HepG2 (cell line): ENCODE measurements around the gene COMMD1. TPM values are rescaled to one million over a fixed set of nuclear protein-coding genes. Genes with fewer than 3 reads are reported as not detected.

Source experiments
- KDM3A ChIP-seq: IDR thresholded peaks from 2 replicates; pipeline ENCODE4 v1.6.1; 2018; ENCODE audit warnings: low read depth, missing compliant biosample characterization
- NONO ChIP-seq, 2 experiments: fragments of 450-650 bp in 1 of 2; sonication (generic) in 1 of 2; formaldehyde crosslinking in 1 of 2; IDR thresholded peaks in 1 of 2; conservative IDR thresholded peaks in 1 of 2; 2 replicates each; pipeline versions ENCODE4 v1.6.1 to v1.8.0; 2017 to 2022; ENCODE audit warnings: mild to moderate bottlenecking in 1 of 2, missing genetic modification reagents in 1 of 2, moderate library complexity in 1 of 2
- NR2F2 ChIP-seq: IDR thresholded peaks from 2 replicates; pipeline ENCODE4 v1.6.1; 2012; ENCODE audit warnings: low read depth, inconsistent platforms, borderline replicate concordance
- PRPF4 ChIP-seq: fragments of 200-400 bp; formaldehyde crosslinking; IDR thresholded peaks from 2 replicates; pipeline ENCODE4 v1.6.1; 2016; ENCODE audit warnings: low read length, low read depth; ENCODE audit not compliant: poor library complexity, severe bottlenecking
- TAF15 ChIP-seq: fragments of 200-400 bp; formaldehyde crosslinking; IDR thresholded peaks from one replicate; pipeline ENCODE4 v1.6.1; 2018; ENCODE audit warnings: mild to moderate bottlenecking, low read depth, low read length; ENCODE audit not compliant: poor library complexity, severe bottlenecking
- ZBTB3 ChIP-seq: sonication (generic); formaldehyde crosslinking; IDR thresholded peaks from 2 replicates; pipeline ENCODE4 v1.4.0; 2020; ENCODE audit warnings: low read depth, mild to moderate bottlenecking, moderate library complexity, missing genetic modification reagents, borderline replicate concordance
- ZNF256 ChIP-seq: sonication (generic); formaldehyde crosslinking; conservative IDR thresholded peaks from 2 replicates; pipeline ENCODE4 v1.4.0; 2020; ENCODE audit warnings: missing genetic modification reagents
- ZNF530 ChIP-seq: sonication (generic); formaldehyde crosslinking; IDR thresholded peaks from 2 replicates; pipeline ENCODE4 v1.5.0; 2020; ENCODE audit warnings: low read depth, mild to moderate bottlenecking, missing genetic modification reagents
- ZNF564 ChIP-seq: sonication (generic); formaldehyde crosslinking; IDR thresholded peaks from 2 replicates; pipeline ENCODE4 v1.8.1; 2023; ENCODE audit warnings: mild to moderate bottlenecking, missing genetic modification reagents
- polyA plus RNA-seq, 8 experiments: library from polyadenylated mRNA; depleted of rRNA in 3 of 8; stranded (reverse) in 7 of 8; unstranded in 1 of 8; fragments of >200 nt; fragmentation: Illumina TruSeq in 4 of 8; extraction: Trizol in 4 of 8; gene quantifications; 2 replicates each; pipeline versions ENCODE4 v1.2.1 to v1.2.3, GENCODE V29; 2011 to 2016; ENCODE audit warnings: low read depth in 4 of 8, missing spikeins in 1 of 8, mixed read lengths in 1 of 8; ENCODE audit not compliant: insufficient read depth in 1 of 8
- total RNA-seq, 5 experiments: library from RNA; depleted of rRNA; stranded (reverse); fragments of >200 nt; fragmentation: Illumina TruSeq; extraction: Trizol; gene quantifications; 2 replicates each; pipeline ENCODE4 v1.2.3, GENCODE V29; 2016; ENCODE audit warnings: low read depth in 1 of 5
- TF ChIP-seq, protein P1 (sequence below): sonication (generic); formaldehyde crosslinking; IDR thresholded peaks from 2 replicates; pipeline ENCODE4 v1.4.0; 2020; ENCODE audit warnings: missing genetic modification reagents
- TF ChIP-seq, protein P2 (sequence below): sonication (generic); formaldehyde crosslinking; IDR thresholded peaks from 2 replicates; pipeline ENCODE4 v1.4.0; 2020; ENCODE audit warnings: mild to moderate bottlenecking, missing genetic modification reagents
- TF ChIP-seq, protein P3 (sequence below): sonication (generic); formaldehyde crosslinking; IDR thresholded peaks from 2 replicates; pipeline ENCODE4 v1.4.0; 2020; ENCODE audit warnings: missing genetic modification reagents
- TF ChIP-seq, protein P4 (sequence below): sonication (generic); formaldehyde crosslinking; IDR thresholded peaks from 2 replicates; pipeline ENCODE4 v1.4.0; 2020; ENCODE audit warnings: missing genetic modification reagents, low read depth, mild to moderate bottlenecking, borderline replicate concordance
- TF ChIP-seq, protein P5 (sequence below): sonication (generic); formaldehyde crosslinking; IDR thresholded peaks from 2 replicates; pipeline ENCODE4 v1.4.0; 2020; ENCODE audit warnings: mild to moderate bottlenecking, low read depth, missing genetic modification reagents
- TF ChIP-seq, protein P6 (sequence below): IDR thresholded peaks from 2 replicates; pipeline ENCODE4 v1.6.1; 2016; ENCODE audit warnings: mild to moderate bottlenecking, missing biosample characterization, missing genetic modification reagents

Gene COMMD1
- total and polyA plus RNA-seq, 2 of the 13 experiments (the other 11 are each of a cell fraction or from before 2014, with no cell fraction given) = 25.7 to 105 TPM

DNA sequence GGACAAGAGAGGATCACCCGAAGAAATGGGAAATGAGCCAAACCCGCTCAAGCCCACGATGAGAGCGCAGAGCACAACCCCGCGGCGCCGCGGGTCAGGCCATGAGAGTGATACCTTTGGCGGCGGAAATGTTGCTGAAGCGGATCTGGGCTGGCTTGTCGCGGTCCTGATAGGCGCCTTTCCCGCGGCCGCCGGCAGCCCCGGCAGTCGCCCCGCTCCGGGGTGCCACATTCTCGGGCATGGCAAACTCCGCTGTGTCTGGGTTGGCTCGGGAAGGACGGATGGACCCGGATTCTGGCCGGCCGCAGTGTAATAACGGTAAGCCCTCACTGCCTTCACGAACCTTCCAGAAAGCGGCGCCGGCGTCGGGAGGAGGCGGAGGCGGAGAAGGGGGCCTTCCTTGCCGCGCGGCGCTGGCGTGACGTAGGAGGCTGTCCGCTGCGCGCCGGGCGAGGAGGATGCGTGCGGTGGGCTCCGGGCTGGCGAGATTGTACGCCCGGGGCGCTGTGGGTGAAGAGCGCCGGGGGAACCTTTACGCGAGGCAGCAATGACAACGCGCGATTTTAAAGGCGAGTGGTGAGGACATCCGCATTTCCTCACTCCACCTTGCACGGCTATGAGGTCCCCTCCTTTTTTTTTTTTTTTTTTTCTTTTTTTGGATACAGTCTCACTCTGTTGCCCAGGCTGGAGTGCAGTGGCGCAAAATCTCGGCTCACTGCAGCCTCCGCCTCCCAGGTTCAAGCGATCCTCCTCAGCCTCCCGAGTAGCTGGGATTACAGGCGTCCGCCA, 17.0 kb upstream of the COMMD1 start, which contains the start of gene CCT4 (continued):
- TF ChIP-seq, protein P1, sequence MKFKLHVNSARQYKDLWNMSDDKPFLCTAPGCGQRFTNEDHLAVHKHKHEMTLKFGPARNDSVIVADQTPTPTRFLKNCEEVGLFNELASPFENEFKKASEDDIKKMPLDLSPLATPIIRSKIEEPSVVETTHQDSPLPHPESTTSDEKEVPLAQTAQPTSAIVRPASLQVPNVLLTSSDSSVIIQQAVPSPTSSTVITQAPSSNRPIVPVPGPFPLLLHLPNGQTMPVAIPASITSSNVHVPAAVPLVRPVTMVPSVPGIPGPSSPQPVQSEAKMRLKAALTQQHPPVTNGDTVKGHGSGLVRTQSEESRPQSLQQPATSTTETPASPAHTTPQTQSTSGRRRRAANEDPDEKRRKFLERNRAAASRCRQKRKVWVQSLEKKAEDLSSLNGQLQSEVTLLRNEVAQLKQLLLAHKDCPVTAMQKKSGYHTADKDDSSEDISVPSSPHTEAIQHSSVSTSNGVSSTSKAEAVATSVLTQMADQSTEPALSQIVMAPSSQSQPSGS (CRISPR knock-in tag) = peak; percentile 93
- TF ChIP-seq NONO (IDR thresholded peaks at IDR 0.05) (no peak), NONO (CRISPR knock-in tag; conservative IDR thresholded peaks at IDR 0.05) (peak; percentile 100), ZNF530 (CRISPR knock-in tag) (no peak), PRPF4 (peak; percentile 13), NR2F2 (peak; percentile 11; the same call in 1 of the 2 replicates), ZNF256 (CRISPR knock-in tag) (no peak; the same call in 1 of the 2 replicates), TAF15 (peak; percentile 88), ZNF564 (CRISPR knock-in tag) (peak; percentile 96), ZBTB3 (peak; percentile 99), KDM3A (CRISPR knock-in tag) (no peak; the same call in 1 of the 2 replicates)
- TF ChIP-seq, protein P2, sequence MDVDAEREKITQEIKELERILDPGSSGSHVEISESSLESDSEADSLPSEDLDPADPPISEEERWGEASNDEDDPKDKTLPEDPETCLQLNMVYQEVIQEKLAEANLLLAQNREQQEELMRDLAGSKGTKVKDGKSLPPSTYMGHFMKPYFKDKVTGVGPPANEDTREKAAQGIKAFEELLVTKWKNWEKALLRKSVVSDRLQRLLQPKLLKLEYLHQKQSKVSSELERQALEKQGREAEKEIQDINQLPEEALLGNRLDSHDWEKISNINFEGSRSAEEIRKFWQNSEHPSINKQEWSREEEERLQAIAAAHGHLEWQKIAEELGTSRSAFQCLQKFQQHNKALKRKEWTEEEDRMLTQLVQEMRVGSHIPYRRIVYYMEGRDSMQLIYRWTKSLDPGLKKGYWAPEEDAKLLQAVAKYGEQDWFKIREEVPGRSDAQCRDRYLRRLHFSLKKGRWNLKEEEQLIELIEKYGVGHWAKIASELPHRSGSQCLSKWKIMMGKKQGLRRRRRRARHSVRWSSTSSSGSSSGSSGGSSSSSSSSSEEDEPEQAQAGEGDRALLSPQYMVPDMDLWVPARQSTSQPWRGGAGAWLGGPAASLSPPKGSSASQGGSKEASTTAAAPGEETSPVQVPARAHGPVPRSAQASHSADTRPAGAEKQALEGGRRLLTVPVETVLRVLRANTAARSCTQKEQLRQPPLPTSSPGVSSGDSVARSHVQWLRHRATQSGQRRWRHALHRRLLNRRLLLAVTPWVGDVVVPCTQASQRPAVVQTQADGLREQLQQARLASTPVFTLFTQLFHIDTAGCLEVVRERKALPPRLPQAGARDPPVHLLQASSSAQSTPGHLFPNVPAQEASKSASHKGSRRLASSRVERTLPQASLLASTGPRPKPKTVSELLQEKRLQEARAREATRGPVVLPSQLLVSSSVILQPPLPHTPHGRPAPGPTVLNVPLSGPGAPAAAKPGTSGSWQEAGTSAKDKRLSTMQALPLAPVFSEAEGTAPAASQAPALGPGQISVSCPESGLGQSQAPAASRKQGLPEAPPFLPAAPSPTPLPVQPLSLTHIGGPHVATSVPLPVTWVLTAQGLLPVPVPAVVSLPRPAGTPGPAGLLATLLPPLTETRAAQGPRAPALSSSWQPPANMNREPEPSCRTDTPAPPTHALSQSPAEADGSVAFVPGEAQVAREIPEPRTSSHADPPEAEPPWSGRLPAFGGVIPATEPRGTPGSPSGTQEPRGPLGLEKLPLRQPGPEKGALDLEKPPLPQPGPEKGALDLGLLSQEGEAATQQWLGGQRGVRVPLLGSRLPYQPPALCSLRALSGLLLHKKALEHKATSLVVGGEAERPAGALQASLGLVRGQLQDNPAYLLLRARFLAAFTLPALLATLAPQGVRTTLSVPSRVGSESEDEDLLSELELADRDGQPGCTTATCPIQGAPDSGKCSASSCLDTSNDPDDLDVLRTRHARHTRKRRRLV (CRISPR knock-in tag) = no peak
- TF ChIP-seq, protein P3, sequence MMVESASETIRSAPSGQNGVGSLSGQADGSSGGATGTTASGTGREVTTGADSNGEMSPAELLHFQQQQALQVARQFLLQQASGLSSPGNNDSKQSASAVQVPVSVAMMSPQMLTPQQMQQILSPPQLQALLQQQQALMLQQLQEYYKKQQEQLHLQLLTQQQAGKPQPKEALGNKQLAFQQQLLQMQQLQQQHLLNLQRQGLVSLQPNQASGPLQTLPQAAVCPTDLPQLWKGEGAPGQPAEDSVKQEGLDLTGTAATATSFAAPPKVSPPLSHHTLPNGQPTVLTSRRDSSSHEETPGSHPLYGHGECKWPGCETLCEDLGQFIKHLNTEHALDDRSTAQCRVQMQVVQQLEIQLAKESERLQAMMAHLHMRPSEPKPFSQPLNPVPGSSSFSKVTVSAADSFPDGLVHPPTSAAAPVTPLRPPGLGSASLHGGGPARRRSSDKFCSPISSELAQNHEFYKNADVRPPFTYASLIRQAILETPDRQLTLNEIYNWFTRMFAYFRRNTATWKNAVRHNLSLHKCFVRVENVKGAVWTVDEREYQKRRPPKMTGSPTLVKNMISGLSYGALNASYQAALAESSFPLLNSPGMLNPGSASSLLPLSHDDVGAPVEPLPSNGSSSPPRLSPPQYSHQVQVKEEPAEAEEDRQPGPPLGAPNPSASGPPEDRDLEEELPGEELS (CRISPR knock-in tag) = peak; percentile 61; the same call in 1 of the 2 replicates
- TF ChIP-seq, protein P4, sequence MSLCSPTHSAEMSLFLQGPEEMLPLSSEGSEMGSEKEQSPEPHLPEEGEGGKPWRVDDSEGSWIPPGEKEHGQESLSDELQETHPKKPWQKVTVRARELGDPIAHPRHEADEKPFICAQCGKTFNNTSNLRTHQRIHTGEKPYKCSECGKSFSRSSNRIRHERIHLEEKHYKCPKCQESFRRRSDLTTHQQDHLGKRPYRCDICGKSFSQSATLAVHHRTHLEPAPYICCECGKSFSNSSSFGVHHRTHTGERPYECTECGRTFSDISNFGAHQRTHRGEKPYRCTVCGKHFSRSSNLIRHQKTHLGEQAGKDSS (CRISPR knock-in tag) = peak; percentile 99
- TF ChIP-seq, protein P5, sequence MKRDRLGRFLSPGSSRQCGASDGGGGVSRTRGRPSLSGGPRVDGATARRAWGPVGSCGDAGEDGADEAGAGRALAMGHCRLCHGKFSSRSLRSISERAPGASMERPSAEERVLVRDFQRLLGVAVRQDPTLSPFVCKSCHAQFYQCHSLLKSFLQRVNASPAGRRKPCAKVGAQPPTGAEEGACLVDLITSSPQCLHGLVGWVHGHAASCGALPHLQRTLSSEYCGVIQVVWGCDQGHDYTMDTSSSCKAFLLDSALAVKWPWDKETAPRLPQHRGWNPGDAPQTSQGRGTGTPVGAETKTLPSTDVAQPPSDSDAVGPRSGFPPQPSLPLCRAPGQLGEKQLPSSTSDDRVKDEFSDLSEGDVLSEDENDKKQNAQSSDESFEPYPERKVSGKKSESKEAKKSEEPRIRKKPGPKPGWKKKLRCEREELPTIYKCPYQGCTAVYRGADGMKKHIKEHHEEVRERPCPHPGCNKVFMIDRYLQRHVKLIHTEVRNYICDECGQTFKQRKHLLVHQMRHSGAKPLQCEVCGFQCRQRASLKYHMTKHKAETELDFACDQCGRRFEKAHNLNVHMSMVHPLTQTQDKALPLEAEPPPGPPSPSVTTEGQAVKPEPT = peak; percentile 92; the same call in 1 of the 2 replicates
- TF ChIP-seq, protein P6, sequence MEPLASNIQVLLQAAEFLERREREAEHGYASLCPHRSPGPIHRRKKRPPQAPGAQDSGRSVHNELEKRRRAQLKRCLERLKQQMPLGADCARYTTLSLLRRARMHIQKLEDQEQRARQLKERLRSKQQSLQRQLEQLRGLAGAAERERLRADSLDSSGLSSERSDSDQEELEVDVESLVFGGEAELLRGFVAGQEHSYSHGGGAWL (CRISPR knock-in tag) = peak; percentile 97
